Limb (tissue), 2 donors: ENCODE data around the gene ERICH6B.

Experiments
- DNase-seq, 2 donors: peaks; one replicate each; pipeline ENCODE4 v3.0.0-alpha.2; 2016; ENCODE audit errors: extremely low spot score in 2 of 2

The ERICH6B gene

DNA sequence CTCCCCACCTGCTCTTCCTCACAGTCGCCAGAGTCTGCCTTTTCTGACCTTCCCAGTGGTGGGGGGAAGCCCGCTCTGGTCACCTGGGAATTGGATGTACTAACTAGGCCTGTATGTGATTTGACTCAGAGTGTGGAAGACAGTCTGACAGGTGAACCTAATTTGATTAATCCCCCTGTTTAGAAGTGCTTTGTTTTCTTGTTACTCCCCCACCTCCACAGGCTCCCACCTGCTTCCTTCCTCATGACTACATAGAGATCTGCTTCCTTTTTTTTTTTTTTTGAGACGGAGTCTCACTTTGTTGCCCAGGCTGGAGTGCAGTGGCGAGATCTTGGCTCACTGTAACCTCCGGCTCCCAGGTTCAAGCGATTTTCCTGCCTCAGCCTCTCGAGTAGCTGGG lies 106.8 kb downstream of the ERICH6B start:
- DNase-seq = no peak

DNA sequence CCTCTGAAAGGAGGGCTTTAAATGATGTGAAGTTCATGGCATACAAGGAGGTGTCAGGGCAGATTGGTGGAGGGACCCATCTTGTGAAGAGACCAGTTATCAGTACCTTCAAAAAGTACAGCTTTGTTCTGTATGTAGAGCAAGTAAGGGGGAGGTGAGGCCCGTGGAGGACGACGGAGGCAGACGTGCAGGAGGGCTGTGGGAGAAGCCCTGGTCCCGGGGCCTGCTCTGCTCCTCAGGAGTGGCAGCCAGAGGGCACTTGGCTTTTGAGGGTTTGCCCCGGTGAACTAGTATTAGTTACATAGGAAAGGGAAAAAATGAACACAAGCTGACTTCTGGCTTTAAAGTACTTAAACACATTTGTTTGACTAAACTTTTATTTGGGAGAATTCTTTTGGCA lies 108.7 kb downstream of the ERICH6B start:
- DNase-seq = no peak

GRCh38 chr13:45503658-45504057 lies 111.9 kb downstream of the ERICH6B start:
- no peak for DNase-seq

GRCh38 chr13:45501175-45501526 lies 114.4 kb downstream of the ERICH6B start:
- DNase-seq = no peak

DNA sequence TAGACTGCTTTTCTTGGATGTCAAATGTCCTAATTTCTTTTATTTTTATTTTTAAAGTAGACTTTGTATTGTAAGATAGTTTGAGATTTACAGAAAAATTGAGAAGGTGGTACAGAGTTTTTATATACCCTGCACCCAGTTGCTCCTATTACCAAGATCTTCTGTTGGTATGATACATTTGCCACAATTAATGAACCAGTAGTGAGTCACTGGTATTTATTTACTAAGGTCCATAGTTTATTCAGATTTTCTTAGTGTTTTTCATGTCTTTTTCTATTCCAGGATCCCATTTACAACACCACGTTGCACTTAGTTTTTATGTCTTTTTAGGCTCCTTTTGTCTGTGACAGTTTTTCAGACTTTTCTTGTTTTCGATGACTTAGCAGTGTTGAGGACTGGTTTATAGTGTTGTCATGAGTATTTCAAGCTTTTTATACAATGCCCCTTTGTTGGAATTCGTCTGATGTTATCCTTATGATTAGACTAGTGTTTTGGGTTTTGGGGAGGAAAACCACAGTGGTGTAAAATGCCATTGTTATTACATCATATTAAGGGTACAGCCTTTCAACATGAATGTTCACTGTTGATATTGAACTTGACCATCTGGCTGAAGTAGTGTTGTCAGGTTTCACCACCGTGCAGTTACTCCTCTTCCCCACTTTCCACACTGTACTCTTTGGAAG lies 114.9 kb downstream of the ERICH6B start:
- DNase-seq = no peak

- DNase-seq = no peak
Measured at GRCh38 chr13:45496942-45497341, 118.6 kb downstream of the ERICH6B start.

DNA sequence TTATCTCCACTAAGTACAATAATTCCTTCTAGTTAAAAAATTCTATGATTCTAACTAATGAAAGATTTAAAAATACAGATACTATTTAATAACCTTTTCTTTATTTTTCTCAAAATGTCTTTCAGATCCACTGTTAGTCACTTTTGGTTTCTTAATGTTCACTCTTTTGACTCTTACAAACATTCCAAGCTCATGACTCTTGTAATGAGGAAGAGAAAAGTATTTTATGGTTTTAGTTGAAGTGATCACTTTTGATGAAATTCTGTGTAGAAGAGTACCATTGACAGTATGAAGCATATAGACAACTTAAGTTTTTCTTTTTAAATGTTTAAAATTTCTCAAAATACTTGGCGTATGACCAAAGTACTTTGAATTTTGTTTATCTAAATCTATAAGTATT lies 123.0 kb downstream of the ERICH6B start:
- no peak for DNase-seq
